ENCODE measurements around the gene PARP1.

Gene PARP1

DNA sequence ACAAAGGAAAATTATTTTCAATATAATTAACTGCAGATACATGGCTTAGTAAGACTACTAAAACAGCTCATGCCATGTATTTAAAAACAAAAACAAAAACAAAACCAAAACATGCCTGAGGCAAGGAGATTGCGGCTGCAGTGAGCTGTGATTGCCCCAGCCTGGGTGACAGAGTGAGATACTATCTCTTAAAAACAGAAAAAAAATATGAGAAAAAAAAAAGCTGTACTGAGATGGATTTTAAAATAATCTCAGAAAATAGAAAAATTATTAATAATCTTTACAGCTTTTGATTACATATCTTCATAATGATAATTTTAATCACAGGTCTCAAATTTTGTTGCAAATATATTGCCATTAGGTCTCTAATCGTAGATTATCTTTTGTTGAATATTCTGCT, 74.9 kb downstream of the PARP1 start:
- Mint-ChIP-seq H3K4me1 (peaks cover 16% of the 10 kb centered on the region), H3K27ac (no peak overlapping the region), H3K4me3 (no peak overlapping the region), H3K27me3 (ENCODE audit: low read depth) (no peaks in the 10 kb centered on the region), H3K9me3 (no peaks in the 10 kb centered on the region), H3K36me3 (ENCODE audit: low read depth) (no peaks in the 10 kb centered on the region)
- TF ChIP-seq, protein P1, sequence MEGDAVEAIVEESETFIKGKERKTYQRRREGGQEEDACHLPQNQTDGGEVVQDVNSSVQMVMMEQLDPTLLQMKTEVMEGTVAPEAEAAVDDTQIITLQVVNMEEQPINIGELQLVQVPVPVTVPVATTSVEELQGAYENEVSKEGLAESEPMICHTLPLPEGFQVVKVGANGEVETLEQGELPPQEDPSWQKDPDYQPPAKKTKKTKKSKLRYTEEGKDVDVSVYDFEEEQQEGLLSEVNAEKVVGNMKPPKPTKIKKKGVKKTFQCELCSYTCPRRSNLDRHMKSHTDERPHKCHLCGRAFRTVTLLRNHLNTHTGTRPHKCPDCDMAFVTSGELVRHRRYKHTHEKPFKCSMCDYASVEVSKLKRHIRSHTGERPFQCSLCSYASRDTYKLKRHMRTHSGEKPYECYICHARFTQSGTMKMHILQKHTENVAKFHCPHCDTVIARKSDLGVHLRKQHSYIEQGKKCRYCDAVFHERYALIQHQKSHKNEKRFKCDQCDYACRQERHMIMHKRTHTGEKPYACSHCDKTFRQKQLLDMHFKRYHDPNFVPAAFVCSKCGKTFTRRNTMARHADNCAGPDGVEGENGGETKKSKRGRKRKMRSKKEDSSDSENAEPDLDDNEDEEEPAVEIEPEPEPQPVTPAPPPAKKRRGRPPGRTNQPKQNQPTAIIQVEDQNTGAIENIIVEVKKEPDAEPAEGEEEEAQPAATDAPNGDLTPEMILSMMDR (IDR thresholded peaks at IDR 0.05; ENCODE audit: unreplicated experiment in 3 of 3): no peak

DNA sequence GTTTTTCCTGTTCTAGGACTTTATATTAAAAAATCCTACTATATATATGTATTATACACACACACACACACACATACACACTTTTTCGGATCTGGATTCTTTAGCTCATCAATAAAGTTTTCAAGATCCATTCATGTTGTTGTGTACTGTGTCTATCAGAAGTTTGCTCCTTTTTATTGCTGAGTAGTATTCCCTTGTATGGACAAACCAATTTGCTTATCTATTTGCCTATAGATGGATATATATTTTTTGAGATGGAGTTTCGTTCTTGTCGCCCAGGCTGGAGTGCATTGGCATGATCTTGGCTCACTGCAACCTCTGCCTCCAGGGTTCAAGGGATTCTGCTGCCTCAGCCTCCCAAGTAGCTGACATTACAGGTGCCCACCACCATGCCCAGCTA, 78.7 kb downstream of the PARP1 start:
- Mint-ChIP-seq H3K36me3 (ENCODE audit: low read depth) (no peaks in the 10 kb centered on the region), H3K27ac (no peak overlapping the region), H3K4me3 (no peak overlapping the region), H3K27me3 (ENCODE audit: low read depth) (no peaks in the 10 kb centered on the region), H3K4me1 (peaks cover 5% of the 10 kb centered on the region), H3K9me3 (no peaks in the 10 kb centered on the region)
- TF ChIP-seq, protein P1 (IDR thresholded peaks at IDR 0.05; ENCODE audit: unreplicated experiment in 3 of 3): no peak

- H3K27ac Mint-ChIP-seq: no peak overlapping the region
- no peaks in the 10 kb centered on the region for H3K9me3 Mint-ChIP-seq
- H3K27me3 Mint-ChIP-seq (ENCODE audit: low read depth): no peaks in the 10 kb centered on the region
- no peaks in the 10 kb centered on the region for H3K4me1 Mint-ChIP-seq
- TF ChIP-seq, protein P1 (IDR thresholded peaks at IDR 0.05; ENCODE audit: unreplicated experiment in 3 of 3): no peak
- H3K36me3 Mint-ChIP-seq (ENCODE audit: low read depth): no peaks in the 10 kb centered on the region
- H3K4me3 Mint-ChIP-seq: no peak overlapping the region
Measured at GRCh38 chr1:226327761-226328162, 80.1 kb downstream of the PARP1 start.

GRCh38 chr1:226325178-226325577, 82.7 kb downstream of the PARP1 start:
- no peaks in the 10 kb centered on the region for H3K4me1 Mint-ChIP-seq
- TF ChIP-seq, protein P1 (IDR thresholded peaks at IDR 0.05; ENCODE audit: unreplicated experiment in 3 of 3): no peak

DNA sequence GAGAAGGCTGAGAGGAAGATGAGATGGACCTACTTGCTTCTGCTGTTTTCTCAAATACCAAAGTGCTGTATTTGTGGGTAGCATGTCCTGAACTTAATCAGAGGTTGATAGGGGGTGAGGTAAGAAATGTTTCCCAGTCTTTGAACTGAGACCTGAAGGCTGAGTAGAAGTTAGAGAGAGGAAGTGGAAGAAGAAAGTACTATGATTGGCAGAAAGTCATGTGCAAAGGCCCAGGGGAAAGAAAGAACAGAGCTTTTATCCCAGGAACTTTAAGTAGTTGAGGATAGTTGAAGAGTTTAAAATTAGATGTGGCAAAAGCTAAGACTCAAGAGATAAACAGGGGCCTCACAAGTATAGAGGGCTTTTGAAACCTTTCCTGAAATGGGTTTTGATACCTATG, 83.4 kb downstream of the PARP1 start:
- no peak overlapping the region for H3K27ac Mint-ChIP-seq

More at GRCh38 chr1:226325178-226325577, 82.7 kb downstream of the PARP1 start:
- H3K9me3 Mint-ChIP-seq: no peaks in the 10 kb centered on the region
- H3K27ac Mint-ChIP-seq: no peak overlapping the region
- no peaks in the 10 kb centered on the region for H3K27me3 Mint-ChIP-seq (ENCODE audit: low read depth)
- H3K36me3 Mint-ChIP-seq (ENCODE audit: low read depth): no peaks in the 10 kb centered on the region
- H3K4me3 Mint-ChIP-seq: no peak overlapping the region

GRCh38 chr1:226322986-226323385, 84.9 kb downstream of the PARP1 start:
- no peak overlapping the region for H3K4me3 Mint-ChIP-seq
- H3K36me3 Mint-ChIP-seq (ENCODE audit: low read depth): no peaks in the 10 kb centered on the region
- H3K9me3 Mint-ChIP-seq: no peaks in the 10 kb centered on the region
- no peaks in the 10 kb centered on the region for H3K27me3 Mint-ChIP-seq (ENCODE audit: low read depth)
- TF ChIP-seq, protein P1 (IDR thresholded peaks at IDR 0.05; ENCODE audit: unreplicated experiment in 3 of 3): no peak
- no peaks in the 10 kb centered on the region for H3K4me1 Mint-ChIP-seq
- H3K27ac Mint-ChIP-seq: no peak overlapping the region

More for the DNA sequence above, 83.4 kb downstream of the PARP1 start:
- H3K27me3 Mint-ChIP-seq (ENCODE audit: low read depth): no peaks in the 10 kb centered on the region
- no peaks in the 10 kb centered on the region for H3K4me1 Mint-ChIP-seq
- TF ChIP-seq, protein P1 (IDR thresholded peaks at IDR 0.05; ENCODE audit: unreplicated experiment in 3 of 3): no peak
- H3K9me3 Mint-ChIP-seq: no peaks in the 10 kb centered on the region
- no peaks in the 10 kb centered on the region for H3K36me3 Mint-ChIP-seq (ENCODE audit: low read depth)
- H3K4me3 Mint-ChIP-seq: no peak overlapping the region
